HEK293 (cell line): ENCODE measurements around the gene PKLR.

Source experiments
- ELK4 ChIP-seq: IDR thresholded peaks from 2 replicates; pipeline ENCODE4 v1.6.1; 2011; ENCODE audit warnings: mild to moderate bottlenecking, low read depth, low read length, borderline replicate concordance
- GLIS1 ChIP-seq: fragments of 450-650 bp; formaldehyde crosslinking; IDR thresholded peaks from 2 replicates; pipeline ENCODE4 v1.5.1; 2016; ENCODE audit warnings: missing biosample characterization, missing genetic modification characterization
- KLF7 ChIP-seq: fragments of 450-650 bp; formaldehyde crosslinking; IDR thresholded peaks from 2 replicates; pipeline ENCODE4 v1.5.1; 2016; ENCODE audit warnings: missing biosample characterization, missing genetic modification characterization, borderline replicate concordance
- OSR2 ChIP-seq: fragments of 450-650 bp; formaldehyde crosslinking; IDR thresholded peaks from 2 replicates; pipeline ENCODE4 v1.5.1; 2016; ENCODE audit warnings: missing biosample characterization, missing genetic modification characterization
- PRDM10 ChIP-seq: fragments of 450-650 bp; formaldehyde crosslinking; IDR thresholded peaks from 2 replicates; pipeline ENCODE4 v1.5.1; 2016; ENCODE audit warnings: missing biosample characterization, missing genetic modification characterization
- SP3 ChIP-seq: fragments of 450-650 bp; formaldehyde crosslinking; IDR thresholded peaks from 2 replicates; pipeline ENCODE4 v1.5.1; 2016; ENCODE audit warnings: missing biosample characterization, missing genetic modification characterization
- ZBTB26 ChIP-seq: fragments of 450-650 bp; formaldehyde crosslinking; optimal IDR thresholded peaks from 2 replicates; pipeline ENCODE3; 2016; ENCODE audit warnings: missing biosample characterization, mild to moderate bottlenecking, missing genetic modification characterization
- ZBTB8A ChIP-seq: fragments of 450-650 bp; formaldehyde crosslinking; IDR thresholded peaks from 2 replicates; pipeline ENCODE4 v1.5.1; 2016; ENCODE audit warnings: missing biosample characterization, missing genetic modification characterization
- ZEB2 ChIP-seq: fragments of 450-650 bp; formaldehyde crosslinking; IDR thresholded peaks from 2 replicates; pipeline ENCODE4 v1.5.1; 2016; ENCODE audit warnings: missing biosample characterization, missing genetic modification characterization
- ZFP69B ChIP-seq: fragments of 450-650 bp; formaldehyde crosslinking; IDR thresholded peaks from 2 replicates; pipeline ENCODE4 v1.5.1; 2016; ENCODE audit warnings: missing biosample characterization, missing genetic modification characterization
- ZNF114 ChIP-seq: fragments of 450-650 bp; formaldehyde crosslinking; IDR thresholded peaks from 2 replicates; pipeline ENCODE4 v1.5.0; 2017; ENCODE audit warnings: missing biosample characterization, missing genetic modification characterization
- ZNF132 ChIP-seq: fragments of 450-650 bp; formaldehyde crosslinking; IDR thresholded peaks from 2 replicates; pipeline ENCODE4 v1.5.1; 2017; ENCODE audit warnings: missing biosample characterization, missing genetic modification characterization, borderline replicate concordance
- ZNF169 ChIP-seq: fragments of 450-650 bp; formaldehyde crosslinking; IDR thresholded peaks from 2 replicates; pipeline ENCODE4 v1.5.1; 2016; ENCODE audit warnings: missing biosample characterization, missing genetic modification characterization
- ZNF18 ChIP-seq: fragments of 450-650 bp; formaldehyde crosslinking; IDR thresholded peaks from 2 replicates; pipeline ENCODE4 v1.5.1; 2016; ENCODE audit warnings: missing biosample characterization, missing genetic modification characterization
- ZNF366 ChIP-seq: fragments of 450-650 bp; formaldehyde crosslinking; conservative IDR thresholded peaks from 2 replicates; pipeline ENCODE4 v1.5.1; 2016; ENCODE audit warnings: missing biosample characterization, missing genetic modification characterization
- ZNF37A ChIP-seq: fragments of 450-650 bp; IDR thresholded peaks from 2 replicates; pipeline ENCODE4 v1.5.1; 2018; ENCODE audit warnings: missing biosample characterization, missing genetic modification characterization
- ZNF416 ChIP-seq: fragments of 450-650 bp; formaldehyde crosslinking; IDR thresholded peaks from 2 replicates; pipeline ENCODE4 v1.5.1; 2016; ENCODE audit warnings: missing biosample characterization, missing genetic modification characterization
- ZNF449 ChIP-seq: fragments of 450-650 bp; formaldehyde crosslinking; IDR thresholded peaks from 2 replicates; pipeline ENCODE4 v1.5.1; 2017; ENCODE audit warnings: missing biosample characterization, mild to moderate bottlenecking, missing genetic modification characterization, moderate library complexity
- ZNF510 ChIP-seq: fragments of 450-650 bp; formaldehyde crosslinking; IDR thresholded peaks from 2 replicates; pipeline ENCODE4 v1.5.1; 2018; ENCODE audit warnings: mild to moderate bottlenecking, missing genetic modification characterization, missing biosample characterization; ENCODE audit not compliant: insufficient replicate concordance
- ZNF518A ChIP-seq: fragments of 450-650 bp; formaldehyde crosslinking; conservative IDR thresholded peaks from 2 replicates; pipeline ENCODE4 v1.5.1; 2016; ENCODE audit warnings: low read depth, missing biosample characterization, missing genetic modification characterization
- ZNF747 ChIP-seq: fragments of 450-650 bp; formaldehyde crosslinking; IDR thresholded peaks from 2 replicates; pipeline ENCODE4 v1.5.1; 2016; ENCODE audit warnings: missing biosample characterization, missing genetic modification characterization
- ZSCAN5A ChIP-seq: fragments of 450-650 bp; formaldehyde crosslinking; IDR thresholded peaks from 2 replicates; pipeline ENCODE4 v1.5.1; 2016; ENCODE audit warnings: missing biosample characterization, missing genetic modification characterization

The PKLR gene

GRCh38 chr1:155277070-155277901 is 24.0 kb downstream of the PKLR start, which contains the start of gene HCN3 (continued):
- 0 out of 2 replicates have a peak, but pooled peaks have one; percentile 39 for TF ChIP-seq PRDM10 (tag by site-specific recombination)
- TF ChIP-seq SP3 (tag by site-specific recombination), result peak; percentile 88
- no peak for TF ChIP-seq ZNF747 (tag by site-specific recombination)
- no peak for TF ChIP-seq ZNF416 (tag by site-specific recombination)
- 0 out of 2 replicates have a peak, but pooled peaks have one; percentile 22 for TF ChIP-seq KLF7 (tag by site-specific recombination)
- TF ChIP-seq ZNF510 (tag by site-specific recombination), result no peak
- no peak for TF ChIP-seq OSR2 (tag by site-specific recombination)
- peak; percentile 58 for TF ChIP-seq GLIS1 (tag by site-specific recombination)
- no peak for TF ChIP-seq ZNF114 (tag by site-specific recombination)
- peak; percentile 88 for TF ChIP-seq ZBTB26 (tag by site-specific recombination)
- peak; percentile 62; the same call in 1 of the 2 replicates for TF ChIP-seq ZNF37A (tag by site-specific recombination)
- TF ChIP-seq ZSCAN5A (tag by site-specific recombination), result peak; percentile 30; the same call in 1 of the 2 replicates
- TF ChIP-seq ZNF169 (tag by site-specific recombination), result no peak
- TF ChIP-seq ELK4, result no peak
- no peak for TF ChIP-seq ZNF449 (tag by site-specific recombination)
- no peak for TF ChIP-seq ZNF518A
- TF ChIP-seq ZNF132 (tag by site-specific recombination), result no peak
- TF ChIP-seq ZNF366 (tag by site-specific recombination), result peak; percentile 63; the same call in 1 of the 2 replicates
- TF ChIP-seq ZFP69B (tag by site-specific recombination), result no peak
- TF ChIP-seq ZBTB8A (tag by site-specific recombination), result peak; percentile 96
- peak; percentile 69; the same call in 1 of the 2 replicates for TF ChIP-seq ZEB2
- no peak for TF ChIP-seq ZNF18 (tag by site-specific recombination)
